ENCODE measurements around the gene POU2AF2. TPM values are rescaled to one million over a fixed set of nuclear protein-coding genes. Genes with fewer than 3 reads are reported as not detected.
"Not testable (repeated sequence)": the region's sequence is repeated elsewhere in the genome, so short reads cannot be mapped to it uniquely, and the experiment has no call there.

Gene POU2AF2
- polyA plus RNA-seq, 12 donors: 0.14 TPM; not detected in 11

DNA sequence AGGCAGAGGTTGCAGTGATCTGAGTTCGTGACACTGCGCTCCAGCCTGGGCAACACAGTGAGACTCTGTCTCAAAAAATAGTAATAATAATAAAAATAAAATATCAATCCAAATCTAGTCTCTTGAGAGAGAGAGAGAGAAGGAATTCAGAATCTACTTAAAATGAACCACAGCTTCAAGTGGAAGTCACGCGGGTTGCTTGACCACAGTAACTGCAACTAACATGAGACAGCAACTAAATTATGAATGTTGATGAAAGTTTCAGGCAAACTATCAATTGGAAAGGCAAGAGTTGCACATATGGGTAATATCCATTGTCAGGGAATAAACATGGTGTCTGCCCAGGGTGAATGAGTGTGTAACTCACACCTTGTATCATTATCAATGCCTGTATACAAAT lies 12.5 kb downstream of the POU2AF2 start:
- DNase-seq: no peak

DNA sequence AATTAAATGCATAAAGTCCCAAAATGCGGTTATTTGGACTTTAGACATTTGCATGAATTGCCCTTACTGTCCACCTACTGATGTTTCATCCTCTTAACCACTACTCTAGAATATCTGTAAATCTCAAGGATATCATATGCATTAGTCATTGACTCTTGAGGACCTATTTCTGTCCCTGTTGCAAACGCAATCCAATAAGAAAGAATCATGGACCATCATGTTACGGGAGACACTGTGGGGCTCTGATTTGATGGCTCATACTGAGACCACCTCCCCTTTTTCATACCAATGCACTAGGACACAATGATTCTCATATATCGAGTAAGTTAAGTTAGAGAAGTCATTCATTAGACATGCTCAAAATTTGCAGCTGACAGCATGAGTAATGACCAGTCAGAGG lies 14.4 kb downstream of the POU2AF2 start:
- DNase-seq: no peak

DNA sequence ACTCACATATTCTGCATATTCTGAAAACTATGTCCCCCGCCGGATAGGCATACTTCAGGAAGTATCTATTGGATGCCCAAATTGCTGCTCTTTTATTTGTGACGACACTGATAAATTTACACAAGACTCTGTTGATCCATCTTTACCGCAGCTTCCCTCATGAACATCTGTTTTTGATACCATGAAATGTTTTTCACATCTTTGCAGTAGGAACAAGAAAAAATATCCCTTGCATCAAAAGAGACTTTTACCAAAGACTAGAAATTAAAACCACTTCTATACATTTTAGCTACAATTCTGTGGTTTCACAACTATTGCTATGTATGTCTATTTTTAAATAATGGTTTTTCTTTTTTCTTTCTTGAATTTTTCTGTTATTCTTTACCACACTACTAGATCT lies 15.3 kb downstream of the POU2AF2 start:
- DNase-seq: no peak

DNA sequence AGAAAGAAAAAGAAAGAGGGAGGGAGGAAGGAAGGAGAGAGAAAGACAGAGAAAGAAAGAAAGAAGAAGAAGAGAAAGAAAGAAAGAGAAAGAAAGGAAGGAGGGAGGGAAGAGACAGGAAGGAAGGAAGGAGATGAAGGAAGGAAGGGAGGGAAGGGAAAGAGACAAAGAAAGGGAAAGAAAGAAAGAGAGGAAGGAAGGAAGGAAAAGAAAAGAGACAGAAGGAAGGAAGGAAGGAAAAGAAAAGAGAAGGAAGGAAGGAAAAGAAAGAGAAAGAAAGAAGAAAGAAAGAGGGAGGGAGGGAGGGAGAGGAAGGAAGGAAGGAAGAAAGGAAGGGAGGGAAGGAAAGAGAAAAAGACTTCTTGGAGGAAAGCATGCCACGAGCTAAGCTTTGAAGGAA lies 19.1 kb downstream of the POU2AF2 start:
- no peak for DNase-seq

DNA sequence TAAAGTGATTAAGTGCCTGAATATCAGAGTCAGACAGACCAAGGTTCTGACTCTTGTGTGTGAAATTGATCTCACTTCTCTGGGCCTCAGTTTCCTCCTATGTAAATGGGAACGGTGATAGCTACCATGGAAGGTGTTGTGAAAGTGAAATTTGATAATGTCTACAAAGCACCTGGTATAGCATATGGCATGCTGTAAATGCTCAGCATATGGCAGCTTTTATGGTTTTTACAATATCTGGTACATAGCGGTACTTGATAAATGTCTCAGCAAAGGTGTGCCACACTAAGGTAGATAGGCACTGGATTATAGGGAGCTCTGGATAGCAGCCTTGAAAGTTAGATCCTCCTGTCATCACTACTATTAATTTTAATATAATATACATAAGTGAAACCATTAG lies 19.9 kb downstream of the POU2AF2 start:
- DNase-seq: no peak

DNA sequence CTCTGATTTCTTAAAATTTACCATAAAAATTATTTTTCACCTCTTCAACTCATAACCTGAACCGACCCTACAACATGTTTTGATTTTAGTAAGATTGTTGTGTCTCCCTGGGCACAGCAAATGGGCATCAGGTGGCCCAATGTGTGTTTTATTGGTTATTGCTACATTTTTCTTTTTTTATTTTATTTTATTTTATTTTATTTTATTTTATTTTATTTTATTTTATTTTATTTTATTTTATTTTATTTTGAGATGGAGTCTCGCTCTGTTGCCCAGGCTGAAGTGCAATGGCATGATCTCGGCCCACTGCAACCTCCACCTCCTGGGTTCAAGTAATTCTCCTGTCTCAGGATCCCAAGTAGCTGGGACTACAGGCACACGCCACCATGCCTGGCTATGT lies 22.8 kb downstream of the POU2AF2 start:
- DNase-seq: not testable (repeated sequence)

DNA sequence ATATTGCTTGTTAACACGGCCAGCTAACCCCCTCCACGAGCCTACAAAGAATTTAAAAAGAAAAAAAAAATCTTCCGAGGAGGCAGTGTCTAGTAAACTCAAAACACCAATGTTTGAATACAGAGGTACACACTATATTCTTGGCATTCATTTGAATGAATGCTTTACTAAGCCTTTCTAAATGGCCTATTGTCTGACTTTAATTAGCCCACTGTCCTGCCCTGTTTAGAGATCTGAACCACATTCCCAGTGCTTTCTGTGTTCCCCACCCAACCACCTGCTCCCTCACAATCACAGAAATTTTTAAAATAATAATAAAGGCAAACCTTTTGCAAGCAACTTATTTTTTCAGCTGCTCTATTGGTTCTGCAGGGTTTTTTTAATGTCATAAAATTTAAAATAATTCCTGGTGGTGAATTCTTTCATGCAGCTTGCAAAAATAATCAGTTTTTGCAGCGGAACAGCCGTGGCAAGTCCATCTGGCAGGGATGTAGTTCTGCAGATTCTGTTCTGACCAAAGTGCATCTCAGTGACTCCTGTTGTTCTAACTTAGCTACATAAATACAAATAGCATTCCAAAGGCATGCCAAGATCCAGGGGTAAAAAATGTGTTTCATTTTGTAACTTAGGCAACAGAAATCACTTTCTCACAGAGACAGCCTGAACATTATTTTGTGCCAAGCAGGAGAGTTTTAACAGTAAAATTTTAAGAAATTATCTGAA lies 23.8 kb downstream of the POU2AF2 start:
- DNase-seq: peak; percentile 68

DNA sequence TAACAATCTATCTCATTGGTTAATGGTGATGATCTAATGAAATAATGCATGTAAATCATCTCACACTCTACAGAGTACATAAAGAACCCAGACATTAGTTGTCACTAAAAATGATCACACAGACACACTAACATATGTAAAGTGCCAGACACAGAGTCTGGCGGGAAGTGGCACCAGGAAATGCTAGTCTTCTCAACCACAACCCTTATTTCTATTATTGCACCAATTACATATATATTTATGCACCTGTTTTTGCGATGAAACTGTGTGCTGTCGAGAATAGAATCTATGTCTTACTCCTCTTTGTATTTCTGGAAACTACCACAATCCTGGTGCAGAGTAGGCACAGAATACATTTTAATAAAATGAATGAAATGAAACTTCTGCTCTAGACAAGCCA lies 26.9 kb downstream of the POU2AF2 start:
- DNase-seq: no peak

DNA sequence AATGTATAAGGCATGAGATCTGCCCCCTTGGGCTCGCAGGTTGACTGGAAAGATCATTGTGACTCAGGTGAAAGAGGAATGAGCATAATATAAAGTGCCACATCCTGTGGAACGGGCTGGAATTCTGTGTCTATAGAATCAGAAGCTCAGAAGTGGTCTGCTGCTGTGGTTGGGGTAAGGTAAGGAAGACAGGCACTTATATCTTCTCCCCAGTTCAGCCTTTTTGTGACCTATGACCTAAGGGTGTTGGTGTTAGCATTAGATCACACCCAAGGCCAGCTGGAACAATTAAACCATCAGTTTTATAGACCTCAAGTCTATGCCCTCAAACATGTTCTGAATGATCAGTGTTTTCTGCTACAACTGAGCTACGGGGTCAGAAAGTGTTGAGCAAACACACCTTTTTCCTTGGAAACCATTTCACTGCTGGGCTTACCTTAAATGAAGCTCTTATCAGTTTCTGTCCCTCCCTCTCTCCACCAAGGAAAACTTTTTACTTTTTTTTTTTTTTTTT lies 37.1 kb downstream of the POU2AF2 start:
- DNase-seq: no peak

DNA sequence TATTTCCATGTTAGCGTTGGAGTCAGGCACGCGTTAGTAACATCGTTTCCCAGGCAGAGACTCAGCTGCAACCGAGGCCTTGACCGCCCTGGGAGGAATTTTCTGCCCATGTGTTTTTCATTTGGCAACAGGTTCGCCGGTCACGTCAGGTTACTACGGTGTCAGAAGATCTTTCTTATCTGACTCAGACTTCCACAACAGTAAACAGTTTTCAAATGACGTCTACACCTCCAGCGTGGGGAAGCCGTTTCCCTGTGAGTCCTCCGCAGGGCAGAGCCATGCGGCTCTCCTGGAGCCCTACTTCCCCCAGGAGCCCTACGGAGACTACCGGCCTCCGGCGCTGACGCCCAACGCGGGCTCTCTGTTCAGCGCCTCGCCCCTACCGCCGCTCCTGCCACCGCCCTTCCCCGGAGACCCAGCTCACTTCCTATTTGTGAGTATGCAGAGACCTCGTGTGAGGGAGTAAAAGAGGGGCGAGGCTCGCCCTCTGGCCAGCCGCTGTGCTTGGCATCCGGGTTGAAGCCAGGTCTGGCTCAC lies 38.5 kb downstream of the POU2AF2 start:
- no peak for DNase-seq

DNA sequence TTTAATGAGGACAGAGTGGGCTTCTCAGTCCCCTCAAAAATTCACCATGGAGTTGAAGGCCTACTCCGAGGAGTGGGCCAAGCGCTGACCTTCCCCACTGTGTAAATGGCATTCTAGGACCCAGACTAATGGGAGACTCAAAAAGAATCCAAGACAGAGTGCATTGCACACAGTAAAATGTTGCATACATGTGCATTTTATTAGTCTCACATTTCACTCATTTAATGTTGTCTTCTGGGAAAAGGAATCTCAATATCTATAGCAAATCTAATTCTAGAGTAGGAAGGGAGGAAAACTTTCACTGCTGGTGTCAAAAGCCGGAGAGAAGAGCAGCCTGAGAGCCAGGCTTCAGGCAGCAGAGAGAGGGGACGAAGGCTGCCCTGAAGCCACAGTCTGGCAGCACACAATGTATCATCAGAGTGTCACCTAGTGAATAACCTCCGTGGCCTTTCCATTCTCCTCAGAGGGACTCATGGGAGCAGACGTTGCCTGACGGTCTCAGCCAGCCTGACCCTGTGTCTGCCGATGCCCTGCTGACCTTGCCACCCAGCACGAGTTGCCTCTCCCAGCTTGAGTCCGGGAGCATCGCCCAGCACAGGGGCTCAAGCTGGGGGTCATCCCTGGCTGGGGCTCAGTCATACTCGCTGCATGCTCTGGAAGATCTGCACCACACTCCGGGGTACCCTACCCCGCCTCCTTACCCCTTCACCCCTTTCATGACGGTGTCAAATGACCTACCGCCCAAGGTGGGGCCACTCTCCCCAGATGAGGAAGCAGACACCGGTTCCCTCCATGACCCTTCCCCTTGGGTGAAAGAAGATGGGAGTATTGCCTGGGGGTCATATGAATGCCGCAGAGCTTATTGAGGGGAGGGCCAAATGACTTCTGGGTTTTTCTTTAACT lies 39.9 kb downstream of the POU2AF2 start:
- DNase-seq: no peak

DNA sequence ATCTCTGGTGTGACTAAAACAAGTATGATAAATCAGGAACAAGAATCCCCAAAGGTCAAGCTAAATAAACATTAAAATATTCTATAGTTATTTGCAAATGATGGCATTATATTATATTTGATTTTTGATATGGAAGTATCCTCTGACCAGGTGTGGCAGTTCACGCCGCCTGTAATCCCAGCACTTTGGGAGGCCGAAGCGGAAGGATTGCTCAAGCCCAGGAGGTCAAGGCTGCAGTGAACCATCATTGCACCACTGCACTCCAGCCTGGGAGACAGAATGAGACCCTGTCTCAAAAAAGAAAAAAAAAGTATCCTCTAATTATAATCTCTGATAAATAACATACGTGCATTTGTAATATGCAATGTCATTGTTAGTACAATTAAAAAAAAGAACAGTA lies 46.2 kb downstream of the POU2AF2 start:
- DNase-seq: no peak

DNA sequence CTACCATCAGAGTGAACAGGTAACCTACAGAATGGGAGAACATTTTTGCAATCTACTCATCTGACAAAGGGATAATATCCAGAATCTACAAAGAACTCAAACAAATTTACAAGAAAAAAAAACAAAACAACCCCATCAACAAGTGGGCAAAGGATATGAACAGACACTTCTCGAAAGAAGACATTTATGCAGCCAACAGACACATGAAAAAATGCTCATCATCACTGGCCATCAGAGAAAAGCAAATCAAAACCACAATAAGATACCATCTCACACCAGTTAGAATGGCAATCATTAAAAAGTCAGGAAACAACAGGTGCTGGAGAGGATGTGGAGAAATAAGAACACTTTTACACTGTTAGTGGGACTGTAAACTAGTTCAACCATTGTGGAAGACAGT lies 46.9 kb downstream of the POU2AF2 start:
- DNase-seq: not testable (repeated sequence)

DNA sequence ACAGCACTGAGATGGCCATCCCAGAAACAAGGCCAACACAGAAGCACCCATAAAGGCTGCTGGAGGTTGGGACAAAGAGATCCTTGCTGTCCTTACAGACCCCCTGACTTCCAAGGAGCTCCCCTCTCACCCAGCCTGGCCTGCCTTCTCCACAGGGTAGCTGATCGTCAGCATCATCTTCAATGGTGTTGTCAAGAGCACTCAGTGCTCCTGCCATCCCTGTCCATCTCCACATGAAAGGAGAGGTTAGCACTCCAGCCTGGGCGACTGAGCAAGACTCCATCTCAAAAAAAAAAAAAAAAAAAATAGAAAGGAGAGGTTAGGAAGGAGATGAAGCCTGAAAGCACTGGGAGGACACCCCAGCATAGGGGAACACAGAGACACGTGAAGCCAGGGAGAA lies 50.7 kb downstream of the POU2AF2 start:
- DNase-seq: no peak

DNA sequence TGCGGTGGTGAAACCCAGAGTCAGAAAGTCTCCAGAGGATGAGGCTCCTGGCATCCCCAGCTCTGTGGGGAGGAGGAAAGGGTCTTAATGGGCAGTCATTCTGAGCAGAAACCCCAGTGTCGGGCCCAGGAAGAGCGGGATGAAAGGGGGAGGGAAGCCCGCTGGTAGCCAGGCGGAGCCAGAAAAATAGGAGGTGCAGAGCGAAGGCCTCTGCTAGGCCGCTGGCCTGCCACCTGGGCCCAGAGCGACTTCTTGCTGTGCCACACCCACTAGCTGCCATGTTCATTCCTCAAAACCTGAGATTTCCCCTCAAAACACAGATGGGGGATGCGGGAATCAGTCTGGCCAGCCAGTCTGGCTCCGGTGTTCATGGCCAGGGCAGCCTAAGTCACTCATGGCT lies 52.2 kb downstream of the POU2AF2 start:
- DNase-seq: no peak

DNA sequence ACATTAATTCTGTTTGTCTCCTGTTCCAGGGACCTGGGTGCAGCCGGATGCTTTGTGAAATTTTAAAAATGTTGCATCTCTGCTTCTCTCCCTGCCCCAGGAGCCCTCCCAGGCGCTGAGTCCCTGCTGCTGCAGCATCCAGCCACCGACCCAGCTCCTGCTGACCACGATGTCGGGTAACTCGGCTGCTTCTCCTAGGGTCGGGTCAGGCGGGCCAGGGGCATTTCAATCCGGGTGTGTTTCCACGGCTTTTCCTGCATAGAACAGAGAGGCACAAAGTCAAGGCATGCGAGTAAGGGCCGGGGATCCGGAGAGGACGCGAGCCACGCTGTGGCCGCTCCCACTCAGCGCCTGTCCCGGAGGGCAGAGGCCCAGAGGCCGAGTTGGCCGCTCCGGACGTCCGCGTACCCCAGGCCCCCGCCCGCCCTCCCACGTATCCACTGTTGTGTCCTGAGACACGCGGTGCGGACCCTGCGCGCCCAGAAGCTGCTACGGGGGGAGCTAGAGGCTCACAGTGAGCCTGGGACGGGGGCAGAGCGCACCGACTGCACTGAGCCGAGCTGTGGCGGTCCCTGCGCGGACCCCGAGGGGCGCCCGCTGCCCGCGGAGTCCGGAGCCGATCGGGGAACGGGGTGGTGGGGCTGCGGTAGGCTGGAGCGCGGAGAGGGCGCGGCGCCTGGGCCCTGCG lies 53.0 kb downstream of the POU2AF2 start, which contains the start of gene POU2AF3:
Gene POU2AF3, plus strand, starts transcription at position 134 of the 688 bp plus-strand sequence. Its CDS starts 36 bp downstream, at position 170.
- DNase-seq: no peak

DNA sequence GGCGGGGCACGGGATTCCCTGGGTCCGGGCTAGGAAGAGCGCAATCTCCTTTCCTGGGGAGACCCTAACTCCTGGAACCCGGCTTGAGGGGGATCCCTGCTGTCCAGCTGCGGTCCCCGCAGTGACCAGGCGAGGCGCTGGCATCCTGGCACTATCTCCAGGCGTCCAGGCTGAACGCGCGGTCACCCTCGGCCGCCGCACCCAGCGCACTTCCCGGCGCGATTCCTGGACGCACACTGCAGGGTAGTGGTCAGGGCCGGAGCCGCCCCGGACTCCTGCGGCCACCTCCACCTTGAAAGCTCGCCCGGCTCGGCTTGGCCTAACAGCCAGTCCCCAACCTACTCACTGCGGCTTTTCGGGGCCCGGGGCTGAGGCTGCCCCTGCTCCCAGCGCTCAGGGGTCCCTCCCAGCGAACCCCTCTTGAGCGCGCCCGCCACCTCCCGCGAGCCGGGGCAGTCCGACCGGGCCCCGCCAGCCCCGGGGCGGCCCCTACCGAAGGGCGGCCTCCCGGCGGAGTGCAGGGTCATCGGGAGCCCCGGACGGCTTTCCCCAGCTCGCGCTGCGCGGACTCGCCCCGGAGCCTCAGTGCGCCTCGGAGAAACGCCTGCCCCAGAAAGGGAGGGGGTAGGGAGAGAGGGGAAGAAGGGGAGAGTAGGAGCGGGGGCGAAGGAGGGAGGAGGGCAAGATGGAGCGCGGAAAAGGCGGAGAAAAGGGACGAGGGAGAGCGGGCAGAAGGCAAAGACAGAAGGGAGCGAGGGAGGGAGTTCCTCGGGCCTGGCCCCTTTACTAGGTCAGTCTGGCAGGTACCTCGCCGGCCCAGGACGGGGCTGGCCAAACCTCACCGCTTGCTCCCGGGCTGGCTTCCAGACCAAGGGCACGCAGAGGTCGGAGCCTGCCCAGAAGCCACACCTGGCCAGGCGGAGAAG lies 53.8 kb downstream of the POU2AF2 start:
- peak; percentile 69 for DNase-seq

DNA sequence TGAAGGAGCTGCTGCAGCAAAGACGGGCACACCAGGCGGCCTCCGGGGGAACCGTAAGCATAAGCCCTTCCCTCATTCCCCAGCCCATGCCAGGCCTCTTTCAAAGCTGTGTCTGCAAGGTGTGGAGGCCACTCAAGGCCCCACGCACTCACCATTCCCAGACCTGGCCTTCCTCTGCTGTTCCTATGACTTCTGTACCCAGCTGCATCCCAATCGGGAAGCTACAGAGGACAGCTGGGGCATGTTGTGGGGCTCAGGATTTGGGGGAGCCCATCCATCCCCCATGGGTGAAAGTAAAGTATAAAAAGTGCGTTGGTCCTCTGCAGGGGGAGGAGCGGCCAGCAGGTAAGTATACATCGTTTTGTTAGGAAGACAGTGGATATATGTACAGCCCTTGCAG lies 55.0 kb downstream of the POU2AF2 start:
- DNase-seq: no peak

DNA sequence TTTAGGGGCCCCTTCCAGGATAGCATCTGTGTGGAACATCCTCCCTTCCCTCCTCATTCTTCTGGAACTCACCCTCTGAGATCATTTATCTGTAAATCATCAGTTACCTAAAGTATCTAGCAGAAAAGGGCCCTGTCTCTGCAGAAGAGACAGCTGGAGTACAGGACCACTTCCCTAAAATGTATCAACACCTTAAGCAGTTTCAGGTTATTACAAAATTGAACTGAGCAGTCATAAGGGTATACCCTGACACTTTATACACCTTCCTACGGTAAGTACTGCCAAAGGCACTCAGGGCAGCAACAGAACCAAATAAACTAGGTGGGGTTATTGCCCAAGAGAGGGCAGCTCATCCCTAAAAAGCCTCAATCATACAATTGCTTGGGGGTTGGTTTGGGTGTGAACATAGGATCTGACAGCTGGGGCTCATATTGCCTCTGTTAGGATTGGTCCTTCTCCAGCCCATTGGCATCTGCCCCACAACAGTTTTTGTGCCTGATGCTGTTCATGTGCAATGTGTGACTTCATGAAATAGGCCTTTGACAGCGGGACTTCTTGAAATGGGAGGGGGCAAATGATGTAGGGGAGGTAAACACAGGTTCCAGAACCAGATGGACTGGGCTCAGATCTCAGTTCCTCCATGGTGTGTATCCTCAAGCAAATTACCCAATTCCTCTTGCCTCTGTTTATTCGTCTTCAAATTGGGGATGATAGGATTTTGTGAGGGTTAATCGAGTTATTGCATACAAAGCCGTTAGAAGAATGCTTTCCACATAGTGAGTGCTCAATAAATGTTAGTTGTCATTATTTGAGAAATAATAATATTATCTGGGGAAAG lies 55.7 kb downstream of the POU2AF2 start:
- DNase-seq: no peak

DNA sequence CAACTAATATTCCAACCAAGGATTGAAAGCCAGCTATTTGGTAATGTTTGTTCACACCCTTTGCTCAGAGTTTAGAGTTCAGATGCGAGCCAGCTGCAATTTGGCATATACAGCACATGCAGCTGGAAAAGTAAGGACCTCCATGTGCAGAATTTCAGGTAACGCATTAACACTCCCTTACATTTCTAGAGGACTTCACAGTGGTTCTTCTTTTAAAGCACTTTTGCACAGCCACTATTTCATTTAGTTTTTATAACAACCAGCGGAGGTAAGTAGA lies 56.3 kb downstream of the POU2AF2 start:
- no peak for DNase-seq

Measured in muscle of arm (tissue), 12 donors.